ENCODE measurements around the gene TATDN3. TPM values are rescaled to one million over a fixed set of nuclear protein-coding genes. Genes with fewer than 3 reads are reported as not detected.
A peak's percentile ranks its signal among the peaks of the same experiment; 100 is the strongest.

TATDN3 gene
- total and polyA plus RNA-seq, 9 of the 15 experiments (the other 6 are each of a cell fraction or from before 2014, with no cell fraction given) = 18.3 to 79.9 (median 28.2) TPM

DNA sequence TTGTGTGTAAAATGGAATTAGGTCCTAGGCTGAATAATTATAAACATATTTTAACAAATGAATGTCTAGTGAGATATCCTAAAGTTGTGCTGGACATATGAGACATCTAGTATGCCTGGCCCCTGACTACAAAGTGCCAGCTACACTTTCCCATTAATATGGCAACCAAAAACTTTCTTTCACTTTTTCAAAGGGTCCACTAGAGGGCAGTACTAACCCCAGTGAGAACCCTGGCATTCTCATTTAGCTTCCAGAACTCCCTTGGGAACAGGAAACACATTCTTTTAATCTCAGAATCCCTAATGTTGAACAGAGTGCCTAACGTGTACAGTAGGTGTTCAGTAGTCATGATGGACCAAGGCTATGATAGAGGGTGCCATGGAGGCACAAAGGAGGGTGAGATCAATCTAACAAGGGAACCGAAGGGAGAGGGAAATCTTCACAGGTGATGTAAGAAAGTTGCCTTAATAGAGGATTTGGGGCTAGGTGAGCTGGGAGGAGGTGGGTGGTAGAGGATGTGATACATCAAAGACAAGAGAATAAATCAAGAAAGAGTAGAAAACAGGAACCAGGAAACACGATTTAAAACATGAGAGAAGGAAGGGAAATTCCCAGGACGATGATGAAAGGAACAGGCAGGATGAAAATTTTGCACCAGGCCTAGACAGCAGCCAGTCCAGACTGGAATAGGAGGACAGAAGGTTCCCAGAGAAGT is 41.7 kb upstream of the TATDN3 start (continued):
- TF ChIP-seq DNMT1 (IDR thresholded peaks at IDR 0.05) = no peak
- TF ChIP-seq SMC3 (conservative IDR thresholded peaks at IDR 0.05; ENCODE audit: insufficient read depth, low read depth, low read length) = peak; percentile 57; the same call in 1 of the 2 replicates
- TF ChIP-seq HDGF (IDR thresholded peaks at IDR 0.05) = 0 out of 2 replicates have a peak, but pooled peaks have one; percentile 60
- TF ChIP-seq, protein P1, sequence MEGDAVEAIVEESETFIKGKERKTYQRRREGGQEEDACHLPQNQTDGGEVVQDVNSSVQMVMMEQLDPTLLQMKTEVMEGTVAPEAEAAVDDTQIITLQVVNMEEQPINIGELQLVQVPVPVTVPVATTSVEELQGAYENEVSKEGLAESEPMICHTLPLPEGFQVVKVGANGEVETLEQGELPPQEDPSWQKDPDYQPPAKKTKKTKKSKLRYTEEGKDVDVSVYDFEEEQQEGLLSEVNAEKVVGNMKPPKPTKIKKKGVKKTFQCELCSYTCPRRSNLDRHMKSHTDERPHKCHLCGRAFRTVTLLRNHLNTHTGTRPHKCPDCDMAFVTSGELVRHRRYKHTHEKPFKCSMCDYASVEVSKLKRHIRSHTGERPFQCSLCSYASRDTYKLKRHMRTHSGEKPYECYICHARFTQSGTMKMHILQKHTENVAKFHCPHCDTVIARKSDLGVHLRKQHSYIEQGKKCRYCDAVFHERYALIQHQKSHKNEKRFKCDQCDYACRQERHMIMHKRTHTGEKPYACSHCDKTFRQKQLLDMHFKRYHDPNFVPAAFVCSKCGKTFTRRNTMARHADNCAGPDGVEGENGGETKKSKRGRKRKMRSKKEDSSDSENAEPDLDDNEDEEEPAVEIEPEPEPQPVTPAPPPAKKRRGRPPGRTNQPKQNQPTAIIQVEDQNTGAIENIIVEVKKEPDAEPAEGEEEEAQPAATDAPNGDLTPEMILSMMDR (IDR thresholded peaks at IDR 0.05 in 2 of 3, conservative IDR thresholded peaks at IDR 0.05 in 1 of 3; ENCODE audit: insufficient read depth in 2 of 3, low read depth in 1 of 3, low read length in 3 of 3) = peak; percentile 71 to 83 (median 82)

DNA sequence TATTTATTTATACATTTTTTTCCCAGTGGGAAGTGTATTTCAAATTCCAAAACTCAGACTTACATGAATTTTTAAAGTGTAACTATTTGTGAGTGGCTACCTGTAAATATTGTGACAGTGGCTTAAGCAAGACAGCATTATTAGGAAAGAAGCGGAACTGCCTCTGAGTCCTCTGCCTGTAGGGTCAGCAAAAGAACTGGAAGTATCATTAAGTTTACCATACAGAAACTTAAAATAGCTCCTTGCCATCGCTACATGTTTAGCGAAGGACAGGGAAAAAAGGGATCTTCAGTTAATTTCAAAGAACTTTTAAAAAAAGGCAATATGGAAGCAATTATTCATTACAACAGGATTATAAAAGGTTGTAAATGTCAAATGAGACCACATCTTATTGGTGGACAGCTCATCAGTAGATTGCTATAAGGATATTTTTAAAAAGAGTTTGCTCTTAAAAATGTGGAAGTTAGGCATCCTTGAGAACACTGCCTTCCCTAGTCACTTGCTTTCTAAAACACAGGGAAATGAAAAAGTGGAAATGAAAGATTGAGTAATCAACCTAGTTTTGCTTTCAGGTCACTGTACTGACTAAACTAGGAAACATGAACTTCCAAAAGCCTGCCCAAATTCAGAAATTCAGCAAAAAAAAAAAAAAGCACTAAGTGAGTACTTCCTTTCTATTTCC is 39.3 kb upstream of the TATDN3 start:
- POLR2A ChIA-PET = interaction anchor here (0.6 to 1.8 kb wide), 2 partner anchors 9 to 112 kb away, joined by 3 to 4 read pairs; no protein-coding TSS in a partner anchor
- H3K79me2 ChIP-seq (ENCODE audit: control insufficient read depth, insufficient read depth, low read length) = peaks cover 23% of the 10 kb centered on the region
- WGBS (ENCODE audit: insufficient coverage, low coverage, missing lambda C conversion rate) = 90% methylated on average over 3 of the region's 3 CpGs

More for the DNA sequence above, 39.3 kb upstream of the TATDN3 start:
- Histone ChIP-seq H4K20me1 (replicated peaks; ENCODE audit: control insufficient read depth, insufficient read depth, low read length) (peaks cover 4% of the 10 kb centered on the region; the same call in 1 of the 2 replicates), H3K9me3 (replicated peaks; ENCODE audit: control insufficient read depth, insufficient read depth, low read depth, low read length) (no peaks in the 10 kb centered on the region), H3K9me1 (ENCODE audit: control insufficient read depth, insufficient read depth, low read length) (peaks cover 2% of the 10 kb centered on the region), H3K27ac (ENCODE audit: extremely low read depth, low read depth, low read length) (no peak overlapping the region), H3K9ac (ENCODE audit: insufficient read depth in 1 of 2, low read depth in 2 of 2, low read length in 2 of 2) (no peak overlapping the region), H2AFZ (ENCODE audit: low read depth, low read length) (no peak overlapping the region), H3K4me3 (no peak overlapping the region), H3K4me2 (ENCODE audit: insufficient read depth, low read length) (no peak overlapping the region), H3K36me3 (ENCODE audit: control insufficient read depth, insufficient read depth, low read length) (peaks cover 12% of the 10 kb centered on the region; the same call in 2 of the 3 replicates), H3K4me1 (replicated peaks in 1 of 2; ENCODE audit: control insufficient read depth in 2 of 2, insufficient read depth in 2 of 2, low read length in 2 of 2) (peaks cover 0 to 2% of the 10 kb centered on the region in 2 experiments; a peak in 1 of 5 replicates), H3K27me3 (ENCODE audit: control insufficient read depth in 2 of 2, insufficient read depth in 2 of 2, low read length in 2 of 2) (no peaks in the 10 kb centered on the region)
- TF ChIP-seq, protein P2, sequence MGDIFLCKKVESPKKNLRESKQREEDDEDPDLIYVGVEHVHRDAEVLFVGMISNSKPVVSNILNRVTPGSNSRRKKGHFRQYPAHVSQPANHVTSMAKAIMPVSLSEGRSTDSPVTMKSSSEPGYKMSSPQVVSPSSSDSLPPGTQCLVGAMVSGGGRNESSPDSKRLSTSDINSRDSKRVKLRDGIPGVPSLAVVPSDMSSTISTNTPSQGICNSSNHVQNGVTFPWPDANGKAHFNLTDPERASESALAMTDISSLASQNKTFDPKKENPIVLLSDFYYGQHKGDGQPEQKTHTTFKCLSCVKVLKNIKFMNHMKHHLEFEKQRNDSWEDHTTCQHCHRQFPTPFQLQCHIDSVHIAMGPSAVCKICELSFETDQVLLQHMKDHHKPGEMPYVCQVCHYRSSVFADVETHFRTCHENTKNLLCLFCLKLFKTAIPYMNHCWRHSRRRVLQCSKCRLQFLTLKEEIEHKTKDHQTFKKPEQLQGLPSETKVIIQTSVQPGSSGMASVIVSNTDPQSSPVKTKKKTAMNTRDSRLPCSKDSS (IDR thresholded peaks at IDR 0.05; ENCODE audit: low read depth, partially characterized antibody) = no peak
- TF ChIP-seq POLR3G (IDR thresholded peaks at IDR 0.05; ENCODE audit: extremely low read depth, insufficient read length, insufficient replicate concordance) (no peak), CBX1 (IDR thresholded peaks at IDR 0.05; ENCODE audit: low read depth) (no peak), POLR2H (tag; IDR thresholded peaks at IDR 0.05; ENCODE audit: low read depth) (no peak), CEBPB (tag; IDR thresholded peaks at IDR 0.05) (no peak), CTBP1 (IDR thresholded peaks at IDR 0.05; ENCODE audit: borderline replicate concordance) (no peak), ZNF133 (CRISPR knock-in tag; IDR thresholded peaks at IDR 0.05) (no peak)
- ATAC-seq (no peak), DNase-seq (ENCODE audit: extremely low read depth in 1 of 4, low spot score in 3 of 4) (no peak), FAIRE-seq (no peak)
- intact Hi-C loops (cut with micrococcal nuclease) (no loop called here), in situ Hi-C loops (cut with MboI) (no loop called here)
- no TSS peak for BruUV-seq (replicated peaks)
- CTCF ChIA-PET (ENCODE audit: low intra/inter-chr PET ratio) = no interaction called here
